ENCODE results near the gene PGF. TPM values are rescaled to one million over a fixed set of nuclear protein-coding genes. Genes with fewer than 3 reads are reported as not detected.
"Not testable (repeated sequence)": the region's sequence is repeated elsewhere in the genome, so short reads cannot be mapped to it uniquely, and the experiment has no call there.

The PGF gene
- total and polyA plus RNA-seq, 4 donors, result 0.61 to 4.5 (median 1.8) TPM

GRCh38 chr14:75001899-75002298 is 46.5 kb upstream of the PGF start:
- TF ChIP-seq, protein P1, sequence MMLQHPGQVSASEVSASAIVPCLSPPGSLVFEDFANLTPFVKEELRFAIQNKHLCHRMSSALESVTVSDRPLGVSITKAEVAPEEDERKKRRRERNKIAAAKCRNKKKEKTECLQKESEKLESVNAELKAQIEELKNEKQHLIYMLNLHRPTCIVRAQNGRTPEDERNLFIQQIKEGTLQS (IDR thresholded peaks at IDR 0.05), result no peak
- no peak for TF ChIP-seq CTCF (IDR thresholded peaks at IDR 0.05; ENCODE audit: low read depth, low read length, missing input control)
- TF ChIP-seq HNF4A (conservative IDR thresholded peaks at IDR 0.05), result no peak
- TF ChIP-seq NR2F2 (IDR thresholded peaks at IDR 0.05), result no peak
- TF ChIP-seq YY1 (IDR thresholded peaks at IDR 0.05), result no peak
- TF ChIP-seq JUND (IDR thresholded peaks at IDR 0.05), result no peak
- TF ChIP-seq, protein P2, sequence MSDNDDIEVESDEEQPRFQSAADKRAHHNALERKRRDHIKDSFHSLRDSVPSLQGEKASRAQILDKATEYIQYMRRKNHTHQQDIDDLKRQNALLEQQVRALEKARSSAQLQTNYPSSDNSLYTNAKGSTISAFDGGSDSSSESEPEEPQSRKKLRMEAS (IDR thresholded peaks at IDR 0.05), result no peak
- no peak for TF ChIP-seq REST (IDR thresholded peaks at IDR 0.05)
- no peak for TF ChIP-seq RXRA (IDR thresholded peaks at IDR 0.05)
- TF ChIP-seq, protein P3, sequence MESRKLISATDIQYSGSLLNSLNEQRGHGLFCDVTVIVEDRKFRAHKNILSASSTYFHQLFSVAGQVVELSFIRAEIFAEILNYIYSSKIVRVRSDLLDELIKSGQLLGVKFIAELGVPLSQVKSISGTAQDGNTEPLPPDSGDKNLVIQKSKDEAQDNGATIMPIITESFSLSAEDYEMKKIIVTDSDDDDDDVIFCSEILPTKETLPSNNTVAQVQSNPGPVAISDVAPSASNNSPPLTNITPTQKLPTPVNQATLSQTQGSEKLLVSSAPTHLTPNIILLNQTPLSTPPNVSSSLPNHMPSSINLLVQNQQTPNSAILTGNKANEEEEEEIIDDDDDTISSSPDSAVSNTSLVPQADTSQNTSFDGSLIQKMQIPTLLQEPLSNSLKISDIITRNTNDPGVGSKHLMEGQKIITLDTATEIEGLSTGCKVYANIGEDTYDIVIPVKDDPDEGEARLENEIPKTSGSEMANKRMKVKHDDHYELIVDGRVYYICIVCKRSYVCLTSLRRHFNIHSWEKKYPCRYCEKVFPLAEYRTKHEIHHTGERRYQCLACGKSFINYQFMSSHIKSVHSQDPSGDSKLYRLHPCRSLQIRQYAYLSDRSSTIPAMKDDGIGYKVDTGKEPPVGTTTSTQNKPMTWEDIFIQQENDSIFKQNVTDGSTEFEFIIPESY (IDR thresholded peaks at IDR 0.05), result no peak
- no peak for TF ChIP-seq RAD21 (IDR thresholded peaks at IDR 0.05)
- no peak for TF ChIP-seq GABPA (IDR thresholded peaks at IDR 0.05 in 1 of 2, conservative IDR thresholded peaks at IDR 0.05 in 1 of 2)
- no peak for TF ChIP-seq SP1 (IDR thresholded peaks at IDR 0.05)
- TF ChIP-seq FOXA1 (IDR thresholded peaks at IDR 0.05), result no peak
- Histone ChIP-seq H3K9ac (ENCODE audit: low read depth in 1 of 2, low read length in 2 of 2) (peak overlapping the region; percentile 45 to 82), H3K36me3 (ENCODE audit: control insufficient read depth in 4 of 4, insufficient read depth in 3 of 4, low read depth in 1 of 4, low read length in 3 of 4) (peaks cover 5 to 14% (median 10%) of the 10 kb centered on the region in 4 donors), H3K4me3 (ENCODE audit: low read depth in 1 of 3, low read length in 3 of 3) (peak overlapping the region; percentile 86 to 91 (median 87)), H3K9me3 (ENCODE audit: control insufficient read depth in 4 of 4, low read length in 3 of 4) (peaks cover 0 to 3% (median 0%) of the 10 kb centered on the region in 4 donors), H3K27me3 (ENCODE audit: control insufficient read depth in 4 of 4, insufficient read depth in 4 of 4, low read length in 3 of 4) (no peaks in the 10 kb centered on the region), H3K4me1 (ENCODE audit: control insufficient read depth in 4 of 4, insufficient read depth in 4 of 4, low read length in 3 of 4) (peaks cover 0 to 17% (median 12%) of the 10 kb centered on the region in 4 donors), H3K27ac (ENCODE audit: low read depth in 1 of 2, low read length in 2 of 2) (peak overlapping the region; percentile 74 to 85)
- DNase-seq (ENCODE audit: low spot score), result no peak
- WGBS, result 99% methylated on average over 1 of the region's 1 CpG

- TF ChIP-seq, protein P1 (IDR thresholded peaks at IDR 0.05), result no peak
- TF ChIP-seq HNF4G (IDR thresholded peaks at IDR 0.05) (no peak), JUND (IDR thresholded peaks at IDR 0.05) (no peak), NR2F2 (IDR thresholded peaks at IDR 0.05) (no peak), GABPA (IDR thresholded peaks at IDR 0.05 in 1 of 2, conservative IDR thresholded peaks at IDR 0.05 in 1 of 2) (no peak), RXRA (IDR thresholded peaks at IDR 0.05) (no peak), EGR1 (IDR thresholded peaks at IDR 0.05; ENCODE audit: low read depth in 2 of 2) (no peak), SP1 (IDR thresholded peaks at IDR 0.05) (no peak), TAF1 (conservative IDR thresholded peaks at IDR 0.05) (no peak), YY1 (IDR thresholded peaks at IDR 0.05) (no peak), HNF4A (conservative IDR thresholded peaks at IDR 0.05) (no peak), FOXA2 (IDR thresholded peaks at IDR 0.05) (no peak)
- TF ChIP-seq, protein P3 (IDR thresholded peaks at IDR 0.05), result no peak
- WGBS, result 94% methylated on average over 2 of the region's 2 CpGs
- DNase-seq (ENCODE audit: low spot score), result no peak
- H3K36me3 ChIP-seq (ENCODE audit: control insufficient read depth in 4 of 4, insufficient read depth in 3 of 4, low read depth in 1 of 4, low read length in 3 of 4), result peaks cover 0 to 8% (median 5%) of the 10 kb centered on the region in 4 donors
- H3K9ac ChIP-seq (ENCODE audit: low read depth in 1 of 2, low read length in 2 of 2), result no peak overlapping the region
- H3K27me3 ChIP-seq (ENCODE audit: control insufficient read depth in 4 of 4, insufficient read depth in 4 of 4, low read length in 3 of 4), result no peaks in the 10 kb centered on the region
- peaks cover 0 to 3% (median 0%) of the 10 kb centered on the region in 4 donors for H3K9me3 ChIP-seq (ENCODE audit: control insufficient read depth in 4 of 4, low read length in 3 of 4)
- no peak overlapping the region for H3K4me3 ChIP-seq (ENCODE audit: low read depth in 1 of 3, low read length in 3 of 3)
- no peak overlapping the region for H3K27ac ChIP-seq (ENCODE audit: low read depth in 1 of 2, low read length in 2 of 2)
- peaks cover 0 to 17% (median 12%) of the 10 kb centered on the region in 4 donors for H3K4me1 ChIP-seq (ENCODE audit: control insufficient read depth in 4 of 4, insufficient read depth in 4 of 4, low read length in 3 of 4)
Measured at GRCh38 chr14:75001261-75001660, 45.9 kb upstream of the PGF start.

DNA sequence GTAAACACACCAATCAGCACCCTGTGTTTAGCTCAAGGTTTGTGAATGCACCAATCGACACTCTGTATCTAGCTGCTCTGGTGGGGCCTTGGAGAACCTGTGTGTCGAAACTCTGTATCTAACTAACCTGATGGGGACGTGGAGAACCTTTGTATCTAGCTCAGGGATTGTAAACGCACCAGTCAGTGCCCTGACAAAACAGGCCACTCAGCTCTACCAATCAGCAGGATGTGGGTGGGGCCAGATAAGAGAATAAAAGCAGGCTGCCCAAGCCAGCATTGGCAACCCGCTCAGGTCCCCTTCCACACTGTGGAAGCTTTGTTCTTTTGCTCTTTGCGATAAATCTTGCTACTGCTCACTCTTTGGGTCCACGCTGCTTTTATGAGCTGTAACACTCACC is 40.4 kb upstream of the PGF start:
- not testable (repeated sequence) for H3K9ac ChIP-seq (ENCODE audit: low read depth in 1 of 2, low read length in 2 of 2); H3K27ac ChIP-seq (ENCODE audit: low read depth in 1 of 2, low read length in 2 of 2); H3K4me1 ChIP-seq (ENCODE audit: control insufficient read depth in 4 of 4, insufficient read depth in 4 of 4, low read length in 3 of 4); H3K27me3 ChIP-seq (ENCODE audit: control insufficient read depth in 4 of 4, insufficient read depth in 4 of 4, low read length in 3 of 4); DNase-seq (ENCODE audit: low spot score); H3K36me3 ChIP-seq (ENCODE audit: control insufficient read depth in 4 of 4, insufficient read depth in 3 of 4, low read depth in 1 of 4, low read length in 3 of 4); H3K4me3 ChIP-seq (ENCODE audit: low read depth in 1 of 3, low read length in 3 of 3); H3K9me3 ChIP-seq (ENCODE audit: control insufficient read depth in 4 of 4, low read length in 3 of 4)
- 84% methylated on average over 6 of the region's 7 CpGs for WGBS

All from liver (tissue), 9 donors.